Astrocyte of the cerebellum (primary cell): Measurements from ENCODE around the gene PRL.
A peak's percentile ranks its signal among the peaks of the same experiment; 100 is the strongest.

Experiments used
- DNase-seq: peaks from one replicate; pipeline ENCODE4 v3.0.0-alpha.2; 2011; ENCODE audit warnings: low read depth
- H3K4me3 ChIP-seq: 2 replicates; pipeline ENCODE4 v1.5.1; 2011; ENCODE audit warnings: mild to moderate bottlenecking, low read depth, low read length, moderate library complexity
- CTCF ChIP-seq: IDR thresholded peaks from 2 replicates; pipeline ENCODE4 v1.5.1; 2012; ENCODE audit warnings: low read length, low read depth, moderate library complexity, mild to moderate bottlenecking; ENCODE audit errors: missing control alignments
- in situ Hi-C: cut with HindIII; loops from 2 replicates; pipeline ENCODE4 v1.10.0; 2017; ENCODE audit warnings: low sequenced_read_pairs

Gene PRL

GRCh38 chr6:22320750-22321149 is 23.9 kb upstream of the PRL start:
- peak; percentile 82 for DNase-seq
- in situ Hi-C loops, result no loop called here
- no peak for TF ChIP-seq CTCF
- no peak overlapping the region for H3K4me3 ChIP-seq

GRCh38 chr6:22318404-22318803 is 21.6 kb upstream of the PRL start:
- no peak overlapping the region for H3K4me3 ChIP-seq
- no peak for DNase-seq
- in situ Hi-C loops, result no loop called here
- TF ChIP-seq CTCF, result no peak

GRCh38 chr6:22313796-22314195 is 17.0 kb upstream of the PRL start:
- TF ChIP-seq CTCF, result no peak
- no peak overlapping the region for H3K4me3 ChIP-seq
- in situ Hi-C loops, result no loop called here
- no peak for DNase-seq

GRCh38 chr6:22308939-22309338 is 12.1 kb upstream of the PRL start:
- DNase-seq, result no peak
- no peak for TF ChIP-seq CTCF
- in situ Hi-C loops, result no loop called here
- H3K4me3 ChIP-seq, result no peak overlapping the region

GRCh38 chr6:22306741-22307466 is 10.1 kb upstream of the PRL start:
- no peak overlapping the region for H3K4me3 ChIP-seq
- peak; percentile 8 for DNase-seq
- in situ Hi-C loops, result no loop called here
- TF ChIP-seq CTCF, result no peak

- DNase-seq, result no peak
- H3K4me3 ChIP-seq, result no peak overlapping the region
- no peak for TF ChIP-seq CTCF
- in situ Hi-C loops, result no loop called here
Measured at GRCh38 chr6:22302838-22303237, 6.0 kb upstream of the PRL start.
